Suprapubic skin (tissue), 4 donors: ENCODE data around the gene ZC3H7B. TPM values are rescaled to one million over a fixed set of nuclear protein-coding genes. Genes with fewer than 3 reads are reported as not detected.

Experiments used
- DNase-seq, 2 donors: peaks; one replicate each; pipeline ENCODE4 v3.0.0-alpha.2; 2019; ENCODE audit warnings: low spot score in 2 of 2
- H3K27ac ChIP-seq: fragments of 200-600 bp; sonication (generic); one replicate; pipeline ENCODE4 v1.5.1; 2019
- H3K27me3 ChIP-seq: fragments of 200-600 bp; sonication (generic); one replicate; pipeline ENCODE4 v1.5.1; 2019
- H3K36me3 ChIP-seq: fragments of 200-600 bp; sonication (generic); one replicate; pipeline ENCODE4 v1.5.1; 2019
- H3K4me1 ChIP-seq: fragments of 200-600 bp; sonication (generic); one replicate; pipeline ENCODE4 v1.5.1; 2019
- H3K4me3 ChIP-seq: fragments of 200-600 bp; sonication (generic); one replicate; pipeline ENCODE4 v1.5.1; 2019; ENCODE audit warnings: mild to moderate bottlenecking
- H3K9me3 ChIP-seq: fragments of 200-600 bp; sonication (generic); one replicate; pipeline ENCODE4 v1.5.1; 2019
- CTCF ChIP-seq, 2 donors: fragments of 200-600 bp in 1 of 2; fragments of 450-650 bp in 1 of 2; sonication (generic) in 1 of 2; IDR thresholded peaks; one replicate each; pipeline ENCODE4 v1.5.1; 2016 to 2019; ENCODE audit warnings: antibody characterized with exemption in 2 of 2, mild to moderate bottlenecking in 1 of 2, moderate library complexity in 1 of 2
- EP300 ChIP-seq: sonication (generic); formaldehyde crosslinking; IDR thresholded peaks from one replicate; pipeline ENCODE4 v1.6.1; 2017; ENCODE audit warnings: antibody characterized with exemption
- POLR2A ChIP-seq, 2 donors: fragments of 450-650 bp; IDR thresholded peaks; one replicate each; pipeline ENCODE4 v1.6.1; 2017; ENCODE audit warnings: antibody characterized with exemption in 2 of 2, mild to moderate bottlenecking in 2 of 2, moderate library complexity in 2 of 2
- POLR2AphosphoS5 ChIP-seq, 3 donors: sonication (generic); formaldehyde crosslinking; IDR thresholded peaks; one replicate each; pipeline ENCODE4 v1.6.1; 2017; ENCODE audit warnings: antibody characterized with exemption in 3 of 3
- WGBS: methylation state at CpG from one replicate; pipeline ENCODE4 v1.1.5; 2018; 5-methylcytosine and 5-hydroxymethylcytosine counted together
- total RNA-seq, 4 donors: library from RNA; depleted of rRNA; stranded (reverse); fragments of >200 nt; gene quantifications; one replicate each; pipeline ENCODE4 v1.1.0, GENCODE V29; 2016

Gene ZC3H7B
- total RNA-seq, 4 donors from 2014 or later, result 29.7 to 45.7 (median 41.0) TPM

DNA sequence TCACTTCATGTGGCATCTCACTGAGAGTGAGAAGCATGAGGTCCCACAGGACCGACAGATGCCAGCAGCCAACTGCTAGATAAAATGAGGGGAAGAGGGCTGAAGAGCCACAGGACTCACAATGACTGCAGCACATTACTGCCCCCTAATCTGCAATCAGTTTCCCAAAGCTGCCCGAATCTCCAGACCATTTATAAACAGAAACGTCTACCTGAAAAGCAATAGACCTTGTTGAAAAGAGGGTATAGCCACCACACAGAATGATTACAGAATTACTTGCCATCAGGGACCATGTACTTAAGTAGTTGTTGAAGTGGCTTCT lies 68.1 kb downstream of the ZC3H7B start:
- Histone ChIP-seq H3K27me3 (no peaks in the 10 kb centered on the region), H3K9me3 (no peaks in the 10 kb centered on the region), H3K4me3 (peak overlapping the region; percentile 51), H3K4me1 (peaks cover 62% of the 10 kb centered on the region), H3K36me3 (no peaks in the 10 kb centered on the region), H3K27ac (peak overlapping the region; percentile 85)
- DNase-seq, result no peak
- no peak for TF ChIP-seq CTCF (IDR thresholded peaks at IDR 0.05)
- TF ChIP-seq POLR2AphosphoS5 (IDR thresholded peaks at IDR 0.05), result no peak
- no peak for TF ChIP-seq POLR2A (IDR thresholded peaks at IDR 0.05)
- TF ChIP-seq EP300, result no peak
- WGBS, result 21% methylated on average over 3 of the region's 3 CpGs

GRCh38 chr22:41369837-41370236 lies 68.5 kb downstream of the ZC3H7B start:
- Histone ChIP-seq H3K27ac (no peak overlapping the region), H3K4me3 (no peak overlapping the region), H3K9me3 (no peaks in the 10 kb centered on the region), H3K27me3 (no peaks in the 10 kb centered on the region), H3K4me1 (peaks cover 62% of the 10 kb centered on the region), H3K36me3 (no peaks in the 10 kb centered on the region)
- TF ChIP-seq POLR2A (IDR thresholded peaks at IDR 0.05), result no peak
- TF ChIP-seq EP300, result no peak
- no peak for TF ChIP-seq CTCF (IDR thresholded peaks at IDR 0.05)
- no peak for TF ChIP-seq POLR2AphosphoS5 (IDR thresholded peaks at IDR 0.05)
- 68% methylated on average over 9 of the region's 9 CpGs for WGBS
- no peak for DNase-seq

- 47% methylated on average over 6 of the region's 6 CpGs for WGBS
Observed at GRCh38 chr22:41377846-41378245, 76.5 kb downstream of the ZC3H7B start.

GRCh38 chr22:41380993-41381328 lies 79.6 kb downstream of the ZC3H7B start:
- TF ChIP-seq EP300 (no peak), POLR2A (IDR thresholded peaks at IDR 0.05) (peak; percentile 28 to 84), POLR2AphosphoS5 (IDR thresholded peaks at IDR 0.05) (peak; percentile 61 to 93 (median 89))
- Histone ChIP-seq H3K4me3 (peak overlapping the region; percentile 79), H3K27ac (peak overlapping the region; percentile 97), H3K4me1 (peaks cover 50% of the 10 kb centered on the region), H3K36me3 (no peaks in the 10 kb centered on the region), H3K9me3 (no peaks in the 10 kb centered on the region), H3K27me3 (no peaks in the 10 kb centered on the region)
- peak in 1 of 2 donors; percentile 94 for DNase-seq
- WGBS, result 0% methylated on average over 3 of the region's 22 CpGs

More at GRCh38 chr22:41377846-41378245, 76.5 kb downstream of the ZC3H7B start:
- Histone ChIP-seq H3K4me3 (no peak overlapping the region), H3K27ac (peak overlapping the region; percentile 40), H3K27me3 (no peaks in the 10 kb centered on the region), H3K4me1 (peaks cover 35% of the 10 kb centered on the region), H3K36me3 (no peaks in the 10 kb centered on the region), H3K9me3 (no peaks in the 10 kb centered on the region)
- no peak for DNase-seq
- TF ChIP-seq POLR2AphosphoS5 (IDR thresholded peaks at IDR 0.05), result no peak
- no peak for TF ChIP-seq POLR2A (IDR thresholded peaks at IDR 0.05)
- no peak for TF ChIP-seq CTCF (IDR thresholded peaks at IDR 0.05)
- TF ChIP-seq EP300, result no peak

GRCh38 chr22:41381329-41382097 lies 80.2 kb downstream of the ZC3H7B start, which contains the start of gene TEF:
TSS of gene TEF (plus strand) at chr22:41381942. CDS start at chr22:41382045, 103 bp downstream.
- H3K4me1 ChIP-seq, result peaks cover 46% of the 10 kb centered on the region
- WGBS, result 0% methylated on average over 19 of the region's 84 CpGs
- no peaks in the 10 kb centered on the region for H3K36me3 ChIP-seq
- H3K27me3 ChIP-seq, result no peaks in the 10 kb centered on the region
- H3K4me3 ChIP-seq, result peak within 1 kb of the TSS; percentile 79
- peak in 1 of 2 donors; percentile 37 for TF ChIP-seq POLR2A (IDR thresholded peaks at IDR 0.05)
- TF ChIP-seq EP300, result no peak
- peak in 2 of 3 donors; percentile 15 to 20 for TF ChIP-seq POLR2AphosphoS5 (IDR thresholded peaks at IDR 0.05)
- H3K9me3 ChIP-seq, result no peaks in the 10 kb centered on the region
- DNase-seq, result peak; percentile 100
- peak within 1 kb of the TSS; percentile 97 for H3K27ac ChIP-seq

GRCh38 chr22:41382098-41382578 lies 80.8 kb downstream of the ZC3H7B start:
- no peak for TF ChIP-seq EP300
- TF ChIP-seq POLR2AphosphoS5 (IDR thresholded peaks at IDR 0.05), result no peak
- no peak for TF ChIP-seq CTCF (IDR thresholded peaks at IDR 0.05)
- TF ChIP-seq POLR2A (IDR thresholded peaks at IDR 0.05), result no peak
- H3K9me3 ChIP-seq, result no peaks in the 10 kb centered on the region
- peak overlapping the region; percentile 79 for H3K4me3 ChIP-seq
- H3K27me3 ChIP-seq, result no peaks in the 10 kb centered on the region
- H3K27ac ChIP-seq, result peak overlapping the region; percentile 97
- WGBS, result 0% methylated on average over 15 of the region's 35 CpGs
- H3K36me3 ChIP-seq, result peaks cover 4% of the 10 kb centered on the region
- peaks cover 42% of the 10 kb centered on the region for H3K4me1 ChIP-seq
- DNase-seq, result peak; percentile 89 to 91
